Measurements from ENCODE around the gene NRXN2. TPM values are rescaled to one million over a fixed set of nuclear protein-coding genes. Genes with fewer than 3 reads are reported as not detected.
"Not testable (repeated sequence)": the region's sequence is repeated elsewhere in the genome, so short reads cannot be mapped to it uniquely, and the experiment has no call there.

NRXN2 gene
- total and polyA plus RNA-seq, 3 donors from 2014 or later: 32.6 to 46.8 (median 40.1) TPM

DNA sequence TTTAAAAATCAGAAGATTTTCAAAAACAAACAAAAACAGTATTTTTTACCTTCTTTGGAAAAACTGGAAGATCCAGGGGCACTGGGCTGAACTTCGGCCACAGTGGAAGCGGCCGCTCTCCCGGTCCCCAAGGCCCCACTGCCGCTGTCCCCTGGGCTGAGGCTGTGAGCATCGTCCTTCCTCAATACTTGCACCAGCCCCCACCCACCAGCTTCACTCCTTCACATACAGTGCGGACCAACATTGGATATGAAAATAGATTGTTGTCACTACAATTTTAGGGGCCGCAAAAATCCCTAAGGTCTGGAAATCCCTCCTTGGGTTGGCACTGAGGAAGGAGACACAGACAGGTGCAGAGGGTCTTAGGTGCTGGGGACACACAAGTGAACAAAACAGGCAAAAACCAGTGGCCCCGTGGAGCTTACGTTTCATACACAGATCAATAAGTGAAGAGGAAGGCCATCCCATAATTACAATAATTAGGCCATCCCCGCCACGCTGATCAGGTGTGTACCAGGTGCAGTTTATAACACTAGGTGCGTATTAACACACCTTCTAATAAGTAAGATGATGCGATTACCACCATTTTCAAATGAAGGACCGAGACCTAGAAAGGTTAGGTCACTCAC is 160.2 kb downstream of the NRXN2 start:
- intact Hi-C loops (cut with DNase I; ENCODE audit: low total_unique reads): no loop called here
- Histone ChIP-seq H3K4me1 (peaks cover 21% of the 10 kb centered on the region), H3K36me3 (ENCODE audit: low read depth, missing control alignments) (no peaks in the 10 kb centered on the region), H3K27ac (no peak overlapping the region), H3K9me3 (no peaks in the 10 kb centered on the region), H3K27me3 (no peaks in the 10 kb centered on the region), H3K4me3 (no peak overlapping the region)
- TF ChIP-seq, protein P1, sequence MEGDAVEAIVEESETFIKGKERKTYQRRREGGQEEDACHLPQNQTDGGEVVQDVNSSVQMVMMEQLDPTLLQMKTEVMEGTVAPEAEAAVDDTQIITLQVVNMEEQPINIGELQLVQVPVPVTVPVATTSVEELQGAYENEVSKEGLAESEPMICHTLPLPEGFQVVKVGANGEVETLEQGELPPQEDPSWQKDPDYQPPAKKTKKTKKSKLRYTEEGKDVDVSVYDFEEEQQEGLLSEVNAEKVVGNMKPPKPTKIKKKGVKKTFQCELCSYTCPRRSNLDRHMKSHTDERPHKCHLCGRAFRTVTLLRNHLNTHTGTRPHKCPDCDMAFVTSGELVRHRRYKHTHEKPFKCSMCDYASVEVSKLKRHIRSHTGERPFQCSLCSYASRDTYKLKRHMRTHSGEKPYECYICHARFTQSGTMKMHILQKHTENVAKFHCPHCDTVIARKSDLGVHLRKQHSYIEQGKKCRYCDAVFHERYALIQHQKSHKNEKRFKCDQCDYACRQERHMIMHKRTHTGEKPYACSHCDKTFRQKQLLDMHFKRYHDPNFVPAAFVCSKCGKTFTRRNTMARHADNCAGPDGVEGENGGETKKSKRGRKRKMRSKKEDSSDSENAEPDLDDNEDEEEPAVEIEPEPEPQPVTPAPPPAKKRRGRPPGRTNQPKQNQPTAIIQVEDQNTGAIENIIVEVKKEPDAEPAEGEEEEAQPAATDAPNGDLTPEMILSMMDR (IDR thresholded peaks at IDR 0.05): no peak
- TF ChIP-seq POLR2A (IDR thresholded peaks at IDR 0.05): no peak
- whole genome bisulfite sequencing, 2 donors: 94 to 96% methylated on average over 15 of the region's 15 CpGs
- no peak for DNase-seq

DNA sequence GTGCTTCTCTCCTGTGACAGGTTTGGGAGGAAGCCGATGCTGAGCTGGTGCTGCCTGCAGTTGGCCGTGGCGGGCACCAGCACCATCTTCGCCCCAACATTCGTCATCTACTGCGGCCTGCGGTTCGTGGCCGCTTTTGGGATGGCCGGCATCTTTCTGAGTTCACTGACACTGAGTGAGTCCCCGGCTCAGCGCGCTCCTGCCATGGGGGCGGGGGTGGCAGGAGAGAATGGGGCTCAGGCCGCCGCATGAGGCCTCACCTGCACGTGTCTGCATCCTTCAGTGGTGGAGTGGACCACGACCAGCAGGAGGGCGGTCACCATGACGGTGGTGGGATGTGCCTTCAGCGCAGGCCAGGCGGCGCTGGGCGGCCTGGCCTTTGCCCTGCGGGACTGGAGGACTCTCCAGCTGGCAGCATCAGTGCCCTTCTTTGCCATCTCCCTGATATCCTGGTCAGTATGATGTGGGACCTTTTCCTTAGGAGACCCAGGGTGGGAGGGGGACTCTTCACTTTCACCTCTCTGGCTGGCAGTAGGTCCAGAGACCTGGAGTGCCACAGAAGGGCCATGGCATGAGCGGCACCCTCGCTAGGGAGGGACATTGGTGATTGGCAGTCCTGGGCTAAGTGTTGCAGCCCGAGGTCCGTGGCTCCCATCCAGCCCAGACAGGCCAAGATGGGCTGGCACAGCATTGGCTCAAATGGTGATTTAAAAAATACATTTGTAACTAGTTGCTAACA is 160.8 kb downstream of the NRXN2 start:
- Histone ChIP-seq H3K4me1 (peaks cover 15% of the 10 kb centered on the region), H3K27me3 (no peaks in the 10 kb centered on the region), H3K27ac (no peak overlapping the region), H3K36me3 (ENCODE audit: low read depth, missing control alignments) (no peaks in the 10 kb centered on the region), H3K4me3 (no peak overlapping the region), H3K9me3 (no peaks in the 10 kb centered on the region)
- intact Hi-C loops (cut with DNase I; ENCODE audit: low total_unique reads): no loop called here
- no peak for DNase-seq
- WGBS, 2 donors: 89 to 91% methylated on average over 3 to 24 of the region's 29 CpGs
- TF ChIP-seq, protein P1 (IDR thresholded peaks at IDR 0.05): no peak
- TF ChIP-seq POLR2A (IDR thresholded peaks at IDR 0.05): no peak

DNA sequence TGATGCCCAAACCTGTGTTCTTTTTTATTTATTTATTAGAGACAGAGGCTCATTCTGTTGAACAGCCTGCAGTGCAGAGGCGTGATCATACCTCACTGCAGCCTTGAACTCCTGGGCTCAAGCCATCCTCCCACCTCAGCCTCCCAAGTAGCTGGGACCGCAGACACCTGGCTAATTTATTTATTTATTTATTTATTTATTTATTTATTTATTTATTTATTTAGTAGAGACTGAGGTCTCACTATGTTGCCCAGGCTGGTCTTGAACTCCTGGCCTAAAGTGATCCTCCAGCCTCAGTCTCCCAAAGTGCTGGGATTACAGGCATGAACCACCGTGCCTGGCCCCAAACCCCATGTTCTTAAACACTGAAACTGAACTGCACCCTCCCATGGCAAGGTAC is 161.6 kb downstream of the NRXN2 start:
- intact Hi-C loops (cut with DNase I; ENCODE audit: low total_unique reads); H3K27me3 ChIP-seq; H3K4me3 ChIP-seq; H3K27ac ChIP-seq; H3K36me3 ChIP-seq (ENCODE audit: low read depth, missing control alignments); H3K4me1 ChIP-seq; H3K9me3 ChIP-seq; DNase-seq: not testable (repeated sequence)
- WGBS, 2 donors: 85 to 88% methylated on average over 3 of the region's 3 CpGs

DNA sequence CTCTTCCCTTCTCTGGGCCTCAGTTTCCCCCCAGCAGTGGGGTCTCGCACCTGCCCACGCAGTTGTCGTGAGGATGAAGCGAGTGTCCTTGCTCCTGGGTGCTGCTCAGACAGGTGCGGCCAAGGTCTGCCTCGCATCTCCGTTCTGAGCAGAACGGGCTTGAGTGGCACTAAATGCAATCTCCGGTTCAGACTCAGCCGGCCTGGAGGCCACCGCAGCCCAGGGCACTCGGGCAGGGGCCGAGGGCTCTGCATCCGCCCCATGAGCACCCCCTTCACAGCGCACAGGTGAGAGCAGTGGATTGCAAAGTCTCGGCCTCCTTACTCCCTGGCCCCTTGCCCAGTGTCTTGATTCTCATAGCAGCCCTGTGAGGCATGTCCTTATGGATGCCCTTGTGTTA is 162.1 kb downstream of the NRXN2 start:
- intact Hi-C loops (cut with DNase I; ENCODE audit: low total_unique reads): no loop called here
- Histone ChIP-seq H3K4me3 (no peak overlapping the region), H3K27me3 (no peaks in the 10 kb centered on the region), H3K36me3 (ENCODE audit: low read depth, missing control alignments) (no peaks in the 10 kb centered on the region), H3K27ac (no peak overlapping the region), H3K4me1 (peaks cover 8% of the 10 kb centered on the region), H3K9me3 (no peaks in the 10 kb centered on the region)
- no peak for DNase-seq
- TF ChIP-seq POLR2A (IDR thresholded peaks at IDR 0.05): no peak
- TF ChIP-seq, protein P1 (IDR thresholded peaks at IDR 0.05): no peak
- WGBS, 2 donors: 91 to 93% methylated on average over 16 of the region's 16 CpGs

DNA sequence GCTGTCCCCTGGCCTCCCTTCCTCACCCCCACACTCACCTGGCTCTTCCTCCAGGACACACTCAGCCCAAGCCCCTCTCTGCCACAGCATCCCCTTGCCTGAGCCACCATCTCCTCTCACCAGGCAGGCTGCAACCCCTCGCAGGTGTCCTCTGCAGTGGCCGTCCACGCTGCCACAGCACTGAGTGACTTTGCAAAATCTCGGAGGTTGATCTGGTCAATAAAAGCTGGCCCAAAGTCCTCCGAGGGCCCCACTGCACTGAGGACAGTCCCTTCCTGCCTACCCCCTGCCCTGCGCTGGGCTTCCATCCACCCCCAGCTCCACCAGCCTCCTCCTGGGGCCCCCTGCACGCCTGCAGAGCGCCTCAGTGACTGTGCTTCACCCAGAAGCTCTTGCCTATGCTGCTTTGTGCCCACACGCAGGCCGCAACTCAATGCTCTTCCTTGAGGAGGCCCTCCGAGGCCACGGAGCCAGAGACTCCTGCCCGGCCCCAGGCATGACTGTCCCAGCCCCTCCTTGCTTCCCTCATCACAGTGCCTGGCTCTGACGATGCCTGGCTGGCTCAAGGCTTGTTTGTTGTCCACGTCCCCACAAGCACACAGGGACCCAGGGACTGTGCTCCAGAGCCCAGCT is 162.7 kb downstream of the NRXN2 start:
- no peaks in the 10 kb centered on the region for H3K27me3 ChIP-seq
- H3K36me3 ChIP-seq (ENCODE audit: low read depth, missing control alignments): no peaks in the 10 kb centered on the region
- no peaks in the 10 kb centered on the region for H3K9me3 ChIP-seq
- TF ChIP-seq, protein P1 (IDR thresholded peaks at IDR 0.05): no peak
- no peak for TF ChIP-seq POLR2A (IDR thresholded peaks at IDR 0.05)
- H3K4me1 ChIP-seq: peaks cover 11% of the 10 kb centered on the region
- intact Hi-C loops (cut with DNase I; ENCODE audit: low total_unique reads): no loop called here
- 74 to 82% methylated on average over 14 to 15 of the region's 15 CpGs for WGBS, 2 donors
- H3K4me3 ChIP-seq: no peak overlapping the region
- DNase-seq: no peak
- no peak overlapping the region for H3K27ac ChIP-seq
